Measurements from ENCODE around the gene ZNF778. TPM values are rescaled to one million over a fixed set of nuclear protein-coding genes. Genes with fewer than 3 reads are reported as not detected.

Gene ZNF778
- total and polyA plus RNA-seq, 8 donors: 1.2 to 10.3 (median 5.5) TPM

DNA sequence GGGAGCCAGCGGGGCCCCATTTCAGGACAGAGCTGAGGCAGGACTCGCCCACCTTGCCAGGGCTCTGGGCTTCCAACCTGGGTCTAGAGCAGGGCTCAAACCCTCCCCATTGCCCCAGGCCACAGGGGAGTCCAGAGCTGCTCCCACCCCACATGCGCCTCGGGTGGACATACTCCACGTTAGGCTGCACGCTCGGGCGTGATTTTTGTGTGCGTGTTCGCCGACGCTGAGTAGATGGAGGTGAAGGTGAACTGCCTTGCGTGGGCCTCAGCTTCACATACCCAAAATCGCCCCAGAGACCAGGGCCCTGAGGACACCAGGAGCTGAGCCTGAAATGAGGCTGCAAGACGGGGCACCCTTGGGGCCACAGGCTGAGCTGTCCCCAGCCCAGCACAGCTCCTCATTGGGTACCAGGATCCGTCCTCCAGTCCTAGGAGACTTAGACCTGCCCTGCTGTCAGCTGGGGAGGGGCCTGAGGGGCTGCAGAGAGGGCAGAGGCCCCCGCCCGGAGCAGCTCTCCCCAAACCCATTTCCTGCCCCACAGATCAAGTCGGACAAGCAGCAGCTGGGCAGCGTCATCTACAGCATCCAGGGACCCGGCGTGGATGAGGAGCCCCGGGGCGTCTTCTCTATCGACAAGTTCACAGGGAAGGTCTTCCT, 37.7 kb upstream of the ZNF778 start:
- no peak overlapping the region for H3K27ac ChIP-seq
- H3K36me3 ChIP-seq: no peaks in the 10 kb centered on the region
- DNase-seq (peak in 1 of 6 donors; percentile 64), ATAC-seq (no peak), FAIRE-seq (no peak)
- no peak overlapping the region for H3K4me3 ChIP-seq
- no peaks in the 10 kb centered on the region for H3K27me3 ChIP-seq
- TF ChIP-seq CTCF (IDR thresholded peaks at IDR 0.05): no peak
- 75 to 76% methylated on average over 25 of the region's 25 CpGs for WGBS, 2 donors
- intact Hi-C loops (cut with DNase I): loop anchor here in 1 of 3 donors (10.0 kb wide), 1 partner anchor 365 kb away; the partner anchor contains the start of gene APRT
- H3K4me1 ChIP-seq: no peaks in the 10 kb centered on the region
- no peaks in the 10 kb centered on the region for H3K9me3 ChIP-seq

DNA sequence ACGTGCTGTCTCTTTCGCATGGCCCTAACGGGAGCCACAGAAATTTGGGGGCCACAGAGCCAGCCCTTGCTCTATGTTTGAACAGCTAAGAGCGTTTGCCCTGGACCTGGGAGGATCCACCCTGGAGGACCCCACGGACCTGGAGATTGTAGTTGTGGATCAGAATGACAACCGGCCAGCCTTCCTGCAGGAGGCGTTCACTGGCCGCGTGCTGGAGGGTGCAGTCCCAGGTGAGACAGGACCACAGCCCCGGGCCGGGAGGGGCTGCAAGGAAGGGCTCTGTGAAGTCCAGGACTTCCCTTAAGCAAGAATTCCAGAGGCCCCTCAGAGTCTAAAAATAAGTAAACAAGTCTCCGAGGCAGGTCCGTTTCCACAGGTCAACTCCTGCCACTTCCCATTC, 34.0 kb upstream of the ZNF778 start:
- DNase-seq: peak in 2 of 6 donors; percentile 15 to 49
- no peak overlapping the region for H3K4me3 ChIP-seq
- H3K4me1 ChIP-seq: no peaks in the 10 kb centered on the region
- H3K9me3 ChIP-seq: no peaks in the 10 kb centered on the region
- TF ChIP-seq CTCF (IDR thresholded peaks at IDR 0.05): no peak
- no peak for FAIRE-seq
- no peak overlapping the region for H3K27ac ChIP-seq
- H3K36me3 ChIP-seq: no peaks in the 10 kb centered on the region
- ATAC-seq: no peak
- intact Hi-C loops (cut with DNase I): no loop called here
- 22 to 25% methylated on average over 13 of the region's 13 CpGs for WGBS, 2 donors
- no peaks in the 10 kb centered on the region for H3K27me3 ChIP-seq

DNA sequence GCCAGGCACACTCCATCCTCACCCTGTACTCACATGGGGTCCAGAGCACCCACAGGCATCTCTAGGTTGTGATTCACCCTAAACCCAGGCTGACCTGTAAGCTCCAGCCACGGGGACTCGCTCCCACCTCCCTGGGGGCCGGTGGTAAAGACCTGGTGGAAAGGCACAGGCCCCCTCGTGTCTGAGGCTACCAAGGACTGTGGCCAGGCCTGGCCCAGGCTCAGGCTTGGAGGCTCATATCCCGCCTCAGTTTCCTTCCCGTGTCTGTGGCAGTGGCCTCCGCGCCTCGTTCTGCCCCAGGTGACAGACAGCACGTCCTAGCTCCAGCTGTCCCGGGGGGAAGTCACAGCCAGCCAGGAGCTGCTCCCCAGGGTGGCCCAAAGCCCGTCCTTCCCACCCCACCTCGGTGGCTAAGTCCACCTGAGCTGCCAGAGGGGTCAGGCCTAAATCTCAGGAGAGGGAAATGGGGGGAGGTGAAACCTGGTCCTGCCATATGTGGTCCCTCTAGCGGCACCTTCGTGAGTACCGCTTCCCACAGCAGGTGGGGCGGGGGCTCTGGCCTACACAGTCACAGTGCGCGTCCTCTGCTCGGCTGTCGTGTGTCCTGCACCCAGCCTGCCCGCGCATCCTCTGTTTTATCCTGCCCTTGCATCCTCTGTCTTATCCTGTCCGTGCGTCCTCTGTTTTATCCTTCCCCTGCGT, 33.4 kb upstream of the ZNF778 start:
- DNase-seq: peak in 2 of 6 donors; percentile 17 to 71
- FAIRE-seq: no peak
- Histone ChIP-seq H3K4me1 (no peaks in the 10 kb centered on the region), H3K27me3 (no peaks in the 10 kb centered on the region), H3K4me3 (no peak overlapping the region), H3K27ac (no peak overlapping the region), H3K9me3 (no peaks in the 10 kb centered on the region), H3K36me3 (no peaks in the 10 kb centered on the region)
- ATAC-seq: peak in 1 of 4 donors; percentile 20
- no peak for TF ChIP-seq CTCF (IDR thresholded peaks at IDR 0.05)
- 56 to 63% methylated on average over 26 of the region's 26 CpGs for WGBS, 2 donors
- intact Hi-C loops (cut with DNase I): no loop called here

- TF ChIP-seq CTCF (IDR thresholded peaks at IDR 0.05): no peak
- Histone ChIP-seq H3K27ac (no peak overlapping the region), H3K4me1 (no peaks in the 10 kb centered on the region), H3K9me3 (no peaks in the 10 kb centered on the region), H3K27me3 (no peaks in the 10 kb centered on the region), H3K36me3 (no peaks in the 10 kb centered on the region), H3K4me3 (no peak overlapping the region)
- ATAC-seq (peak in 1 of 4 donors; percentile 4), FAIRE-seq (no peak), DNase-seq (peak in 2 of 6 donors; percentile 8 to 21)
- intact Hi-C loops (cut with DNase I): no loop called here
- 62 to 67% methylated on average over 9 of the region's 9 CpGs for WGBS, 2 donors
Observed at GRCh38 chr16:89184677-89184932, 32.9 kb upstream of the ZNF778 start.
